Activated CD4-positive, alpha-beta T cell treated with anti-CD3 and anti-CD28 coated beads, Interleukin-2, amount 50 U/mL, for 1 hour (primary cell): Measurements from ENCODE around the gene STXBP6.

Source experiments
- DNase-seq: peaks from one replicate; pipeline ENCODE4 v3.0.0-alpha.2; 2020

STXBP6 gene

DNA sequence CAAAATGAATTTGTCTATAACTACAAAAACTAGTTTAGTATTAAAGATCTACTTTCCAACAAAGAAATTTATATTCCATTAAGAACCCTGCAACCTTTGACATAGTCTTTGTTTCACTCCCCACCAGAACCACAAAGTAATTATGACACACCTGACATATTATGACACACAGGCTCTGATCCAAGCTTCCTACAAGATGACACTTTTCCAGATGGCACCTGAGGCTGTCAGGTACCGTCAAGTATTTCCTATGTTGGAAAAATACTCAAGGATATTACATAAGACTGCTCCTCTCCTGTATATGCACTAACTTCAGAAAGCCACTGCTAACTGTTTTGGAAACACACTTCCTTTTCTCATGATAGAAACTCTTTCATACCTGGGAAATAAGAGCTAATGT lies 38.9 kb downstream of the STXBP6 start:
- no peak for DNase-seq

DNA sequence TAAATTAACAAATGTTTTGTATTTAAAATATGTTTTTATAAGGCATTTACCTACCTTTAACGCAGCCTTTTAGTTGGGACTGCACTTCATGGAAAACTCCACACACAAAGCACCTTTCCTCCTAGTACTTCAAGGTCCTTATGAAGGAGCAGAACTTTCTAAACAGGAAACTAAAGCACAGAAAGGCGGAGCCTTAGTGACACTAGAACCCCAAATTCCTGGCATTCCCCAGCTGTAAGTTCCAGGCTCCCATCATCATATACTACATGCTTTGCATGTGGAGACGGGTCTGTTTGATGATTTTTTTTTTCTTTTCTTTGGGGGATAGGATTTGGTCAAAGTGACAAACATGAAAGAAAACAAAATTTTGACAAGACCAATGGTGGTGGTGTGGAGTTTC lies 39.5 kb downstream of the STXBP6 start:
- no peak for DNase-seq

DNA sequence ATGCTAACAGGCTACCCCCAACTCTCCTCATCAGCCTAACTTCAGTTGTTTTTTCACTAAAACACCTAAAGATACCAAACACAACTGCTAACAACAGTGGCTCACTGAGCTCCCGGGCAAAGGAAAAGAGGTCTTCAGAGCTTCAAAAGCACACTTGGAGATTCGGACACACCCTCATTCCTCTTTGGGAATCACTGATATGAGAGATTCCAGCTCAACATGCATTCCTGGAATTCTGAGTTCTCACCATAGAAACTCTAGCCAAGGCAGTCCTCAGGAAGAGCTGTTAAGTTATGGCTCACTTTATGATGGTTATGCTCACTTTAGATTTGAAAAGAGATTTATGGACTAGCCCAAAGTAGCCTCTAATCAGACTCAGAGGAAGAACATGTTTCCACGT lies 40.1 kb downstream of the STXBP6 start:
- DNase-seq: no peak

DNA sequence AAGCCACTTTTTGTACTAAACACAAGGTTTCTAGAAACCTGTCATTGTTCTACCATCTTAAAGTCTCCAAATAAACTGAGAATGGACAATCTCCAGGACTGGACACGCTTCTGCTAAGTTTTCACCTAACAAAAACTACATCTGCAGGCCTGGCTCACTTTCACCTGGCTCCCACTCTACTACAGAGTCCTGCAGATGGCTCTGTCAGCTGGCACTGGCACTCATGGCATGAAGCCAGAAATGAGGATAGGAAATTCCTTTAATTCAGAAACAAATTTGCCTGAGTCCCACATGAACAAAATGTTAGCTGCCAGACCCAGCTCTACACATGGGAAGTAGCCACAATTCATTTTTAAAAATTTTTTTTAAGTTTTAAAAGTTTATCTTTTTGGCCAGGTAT lies 42.1 kb downstream of the STXBP6 start:
- DNase-seq: no peak

DNA sequence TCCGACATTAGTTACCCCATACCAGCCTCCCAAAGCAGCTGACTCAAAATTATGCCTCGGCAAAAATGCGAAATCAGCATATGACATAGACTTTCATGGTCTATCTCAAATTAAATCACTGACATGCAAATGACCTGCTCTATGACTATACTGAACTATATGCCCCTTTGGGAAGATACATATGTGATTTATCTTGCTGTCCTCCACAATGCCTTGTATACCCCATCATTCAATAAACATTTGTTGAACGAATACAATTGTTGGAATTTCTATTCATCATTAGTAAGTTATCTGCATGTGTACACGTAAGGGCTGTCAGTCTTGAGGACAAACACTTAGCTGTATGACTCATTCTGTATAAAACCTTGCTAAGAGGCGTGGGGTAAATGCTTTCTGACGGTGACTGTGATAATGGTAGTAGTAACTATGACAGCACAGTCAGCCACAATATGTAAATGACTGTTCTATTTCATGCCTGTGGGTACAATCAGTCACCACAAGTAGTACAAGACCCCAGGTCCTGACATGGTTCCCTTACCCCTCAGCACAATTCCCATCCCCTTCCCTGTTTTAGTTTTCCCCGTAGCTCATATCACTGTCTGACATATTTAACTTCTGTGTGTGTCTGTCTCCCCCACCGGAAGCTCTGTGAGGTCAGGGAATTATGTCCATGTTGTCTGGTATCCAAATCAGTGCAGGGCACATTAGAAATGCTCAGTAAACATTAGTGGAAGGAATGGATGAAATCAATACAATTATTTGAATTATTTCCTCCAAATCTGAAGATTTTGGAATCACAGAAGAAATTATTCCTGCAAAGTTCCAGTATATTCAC lies 42.8 kb downstream of the STXBP6 start:
- DNase-seq: no peak

DNA sequence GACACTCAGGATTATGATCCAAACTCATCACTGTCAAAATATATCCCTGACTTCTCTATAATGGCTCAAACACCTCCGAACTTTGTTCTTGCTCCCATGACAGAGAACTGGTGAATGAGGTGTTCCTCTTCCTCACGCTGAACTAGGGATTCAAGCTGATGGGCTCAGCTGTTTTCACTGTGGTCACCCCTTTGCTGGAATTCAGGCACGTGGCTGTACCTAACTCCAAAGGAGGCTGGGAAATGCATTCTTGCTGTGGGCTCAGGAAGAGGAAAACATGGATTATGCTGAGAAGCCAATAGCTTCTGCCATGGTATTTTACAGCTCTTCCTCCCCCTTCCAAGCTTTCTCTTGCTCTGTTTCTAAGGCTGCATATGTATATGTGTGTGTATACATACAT lies 43.9 kb downstream of the STXBP6 start:
- DNase-seq: no peak

DNA sequence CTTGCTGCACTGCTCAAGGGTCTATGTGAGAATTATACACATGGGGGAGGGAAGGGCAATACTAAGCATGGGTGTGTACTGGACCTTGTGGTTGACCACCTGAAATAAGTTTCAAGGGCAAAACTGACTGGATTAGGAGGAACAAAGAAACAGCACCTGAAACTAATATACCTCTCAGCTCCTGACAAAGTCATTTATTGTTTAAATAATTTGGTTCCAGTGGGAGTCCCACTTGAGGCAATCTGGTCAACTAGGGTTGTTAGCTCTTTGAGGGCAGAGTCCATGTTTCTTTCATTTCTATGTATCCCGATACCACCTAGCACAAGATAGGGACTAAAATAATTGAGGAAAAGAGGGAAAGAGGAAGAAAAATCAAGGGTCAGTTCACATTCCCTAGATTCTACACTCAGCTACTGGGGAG lies 45.5 kb downstream of the STXBP6 start:
- no peak for DNase-seq

DNA sequence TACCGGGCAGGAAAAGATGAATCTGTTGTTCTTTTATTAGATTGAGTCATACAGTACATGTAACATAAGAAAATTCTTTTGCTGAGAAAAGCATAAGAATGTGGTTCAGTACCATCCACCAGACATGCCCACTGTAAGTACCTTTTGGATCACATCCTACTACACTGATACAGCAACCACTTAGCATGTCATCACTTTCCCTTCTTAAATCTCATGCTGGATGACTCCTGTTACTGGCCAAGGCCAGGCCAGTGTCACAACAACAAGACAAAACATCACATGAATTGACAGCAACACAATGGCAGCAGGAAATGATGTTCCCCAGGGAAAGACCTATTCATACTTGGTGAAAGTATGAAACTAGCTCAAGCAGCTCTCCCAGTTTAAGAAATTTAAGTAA lies 46.4 kb downstream of the STXBP6 start:
- no peak for DNase-seq

DNA sequence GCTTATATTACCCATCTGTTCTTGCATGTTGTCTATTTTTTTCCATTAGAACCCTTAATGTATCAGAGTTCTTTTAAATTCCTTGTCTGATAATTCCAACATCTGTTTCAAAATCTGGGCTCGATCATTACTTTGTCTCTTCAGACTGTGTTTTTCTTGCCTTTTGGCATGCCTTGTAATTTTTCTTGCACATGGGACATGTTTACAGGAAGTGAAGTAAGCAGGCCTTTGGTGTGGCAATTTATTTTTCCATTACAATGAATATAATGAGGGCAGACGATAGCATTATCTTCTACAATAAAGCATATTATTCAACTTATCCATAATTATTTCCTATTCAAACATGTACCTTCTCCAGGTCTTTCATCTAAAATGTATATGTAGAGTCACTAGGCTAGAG lies 48.3 kb downstream of the STXBP6 start:
- no peak for DNase-seq

DNA sequence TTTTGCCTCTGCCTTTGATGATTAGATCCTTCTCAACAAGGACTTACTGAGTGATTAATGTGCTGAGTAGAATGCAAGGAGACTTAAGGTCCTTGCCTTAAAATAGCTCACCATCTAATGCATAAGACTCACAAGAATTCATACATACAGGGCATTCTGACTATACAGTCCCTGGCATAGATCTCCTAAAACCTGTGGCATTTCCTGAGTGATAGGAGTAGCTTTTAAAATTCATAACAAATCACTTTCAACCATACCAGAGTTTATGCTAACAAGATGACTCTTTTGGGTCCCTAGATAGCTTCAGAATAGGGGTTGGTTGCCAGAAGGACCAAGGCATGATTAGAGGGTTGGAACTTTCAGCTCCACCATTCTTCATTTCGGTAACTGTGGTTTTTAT lies 48.8 kb downstream of the STXBP6 start:
- DNase-seq: no peak

DNA sequence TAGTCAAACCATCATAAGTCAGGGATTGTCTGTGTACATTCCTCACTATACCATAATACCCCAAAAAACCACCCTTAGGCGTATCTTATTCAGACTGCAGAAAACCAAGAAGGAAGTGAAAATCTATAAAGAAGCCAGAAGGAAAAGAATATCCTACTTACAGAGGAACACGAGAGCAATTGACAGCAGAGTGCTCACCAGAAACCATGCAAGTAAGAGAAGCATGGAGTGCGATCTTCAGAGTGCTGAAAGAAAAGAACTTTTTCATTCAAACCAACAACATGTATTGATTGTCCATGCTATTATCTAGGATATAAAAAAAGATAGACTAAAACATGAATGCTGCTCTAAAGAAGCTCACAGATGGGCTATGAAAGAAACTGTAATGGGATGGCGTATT lies 50.8 kb downstream of the STXBP6 start:
- DNase-seq: no peak

DNA sequence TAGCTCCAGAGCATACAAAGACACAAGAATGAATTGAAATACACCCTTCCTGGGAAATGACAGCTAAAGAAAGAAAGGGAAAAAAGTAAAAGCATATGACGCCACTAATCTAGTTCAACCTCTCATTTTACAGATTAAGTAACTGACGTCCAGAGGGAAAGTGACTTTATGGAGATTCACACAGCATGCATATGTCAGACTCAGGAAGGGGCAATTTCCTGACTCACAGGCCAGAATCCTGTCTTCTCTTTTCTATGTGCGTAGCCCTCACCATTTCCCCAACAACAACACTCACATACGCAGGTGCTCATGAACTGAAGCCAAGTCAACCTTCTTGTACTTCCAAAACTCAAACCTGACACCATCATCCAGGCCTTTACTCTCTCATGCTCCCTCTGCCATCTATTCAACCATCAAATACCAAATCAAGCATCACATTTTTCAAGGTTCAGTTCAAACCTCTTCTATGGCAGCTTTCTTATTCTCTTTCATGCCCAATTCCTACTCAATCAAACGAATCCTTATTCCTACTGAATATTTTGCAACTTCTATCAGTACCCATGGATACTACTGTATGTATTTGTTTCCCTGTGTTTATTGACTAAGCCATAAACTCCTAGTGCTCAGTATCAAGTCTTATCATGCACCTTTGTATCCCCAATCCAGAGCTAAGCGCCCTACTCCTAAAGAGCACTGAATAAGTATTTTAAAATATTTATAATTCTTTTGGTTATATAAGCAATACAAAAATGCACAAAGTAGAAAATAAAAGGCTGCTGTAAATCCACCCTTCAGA lies 52.8 kb downstream of the STXBP6 start:
- DNase-seq: no peak

DNA sequence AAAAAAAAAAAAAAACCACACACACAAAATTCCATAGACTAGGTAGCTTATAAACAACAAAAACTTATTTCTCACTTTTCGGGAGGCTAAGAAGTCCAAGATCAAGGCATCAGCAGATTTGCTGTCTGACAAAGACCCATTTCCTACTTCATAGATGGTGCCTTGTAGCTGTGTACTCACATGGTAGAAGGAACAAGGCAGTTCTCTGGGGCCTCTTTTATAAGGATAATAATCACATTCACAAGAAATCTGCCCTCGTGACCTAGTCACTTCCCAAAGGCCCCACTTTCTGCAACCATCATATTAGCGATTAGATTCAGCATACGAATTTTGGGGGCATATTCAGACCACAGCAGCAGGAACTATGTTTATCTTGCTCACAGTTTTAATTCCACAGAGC lies 54.9 kb downstream of the STXBP6 start:
- no peak for DNase-seq

DNA sequence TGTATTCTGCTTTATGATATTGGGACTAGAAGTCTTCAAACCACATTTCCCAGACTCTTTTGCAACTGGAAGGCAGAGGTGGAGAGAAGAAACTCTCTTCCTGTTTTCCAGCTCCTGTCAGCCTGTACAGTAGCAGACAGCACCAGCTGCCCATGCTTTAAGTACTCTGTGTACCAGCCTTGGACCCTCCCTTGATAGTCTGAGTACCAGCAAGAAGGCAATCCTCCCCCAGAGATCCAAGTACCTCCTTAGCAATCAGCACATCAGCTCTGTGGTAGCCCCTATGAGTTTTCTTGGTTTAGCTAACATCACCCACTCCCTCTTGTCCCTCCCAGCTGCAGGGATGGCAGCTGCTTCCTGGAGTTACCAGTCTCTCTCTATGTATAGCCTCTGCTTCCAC lies 56.3 kb downstream of the STXBP6 start:
- no peak for DNase-seq

DNA sequence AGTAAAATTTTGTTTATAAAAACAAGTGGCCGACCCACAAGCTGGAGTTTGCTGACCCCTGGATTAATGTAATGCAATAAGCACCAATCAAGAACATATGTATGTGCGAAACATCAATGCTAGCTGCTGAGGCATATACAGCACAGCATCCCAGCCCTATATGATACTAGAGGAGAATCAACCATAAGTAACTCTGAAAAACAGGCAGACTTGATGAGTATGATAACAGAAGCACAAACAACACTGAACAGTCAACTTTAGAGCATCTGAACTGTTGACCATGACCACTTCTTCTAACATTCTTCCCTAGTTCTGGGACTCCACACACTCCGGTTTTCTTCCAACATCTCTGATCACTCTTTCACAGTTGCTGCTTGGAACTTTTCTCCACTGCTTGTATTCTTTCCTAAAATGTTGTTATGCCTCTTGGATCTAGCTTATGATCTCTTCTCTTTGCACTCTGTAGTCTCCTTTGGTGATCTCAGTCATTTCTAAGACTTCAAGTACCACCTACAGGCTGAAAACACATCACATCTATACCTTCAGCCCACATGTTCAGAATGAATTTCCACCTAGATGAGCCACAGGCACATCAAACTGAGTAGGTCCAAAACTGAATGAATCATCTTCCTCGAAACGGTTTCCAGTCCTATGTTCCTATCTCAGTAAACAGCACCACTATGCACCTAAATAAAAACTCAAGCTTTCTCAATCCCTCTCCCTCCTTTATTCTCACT lies 57.2 kb downstream of the STXBP6 start:
- no peak for DNase-seq

DNA sequence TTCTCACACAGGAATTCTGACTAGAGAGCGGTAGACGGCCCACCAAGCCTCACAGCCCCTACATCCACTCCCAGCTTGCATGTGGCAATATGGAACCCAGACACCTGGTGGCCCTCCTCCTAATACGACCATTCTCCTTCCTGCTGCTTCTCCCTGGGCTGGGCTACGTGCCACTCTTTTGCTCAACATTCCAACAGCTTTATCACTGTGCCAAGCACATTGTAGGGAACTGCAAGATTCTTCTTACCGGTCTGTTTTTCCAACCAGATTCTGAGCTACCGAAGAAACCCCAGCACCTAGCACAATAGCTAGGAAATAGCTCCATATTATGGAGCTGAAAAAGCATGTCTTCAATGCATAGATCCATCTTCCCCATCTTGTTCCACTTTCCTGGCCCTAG lies 58.1 kb downstream of the STXBP6 start:
- DNase-seq: no peak

DNA sequence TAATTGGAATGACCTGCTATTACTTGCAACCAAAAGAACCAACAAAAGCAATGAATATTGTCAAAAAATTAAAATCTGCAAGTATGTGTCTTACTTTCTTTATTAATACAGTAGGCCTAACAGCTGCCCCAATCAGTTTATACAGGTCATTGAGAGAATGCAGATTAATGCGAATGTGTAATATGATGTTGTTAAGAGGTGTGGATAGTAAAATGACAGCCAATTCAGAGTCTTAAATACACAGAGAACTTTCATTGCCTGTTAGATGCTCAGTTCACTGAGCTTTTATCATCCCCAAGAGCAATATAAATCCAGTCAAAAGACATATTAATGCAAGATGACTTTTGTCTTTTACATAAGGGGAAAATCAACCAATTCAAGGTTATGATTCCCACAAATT lies 58.7 kb downstream of the STXBP6 start:
- DNase-seq: no peak

DNA sequence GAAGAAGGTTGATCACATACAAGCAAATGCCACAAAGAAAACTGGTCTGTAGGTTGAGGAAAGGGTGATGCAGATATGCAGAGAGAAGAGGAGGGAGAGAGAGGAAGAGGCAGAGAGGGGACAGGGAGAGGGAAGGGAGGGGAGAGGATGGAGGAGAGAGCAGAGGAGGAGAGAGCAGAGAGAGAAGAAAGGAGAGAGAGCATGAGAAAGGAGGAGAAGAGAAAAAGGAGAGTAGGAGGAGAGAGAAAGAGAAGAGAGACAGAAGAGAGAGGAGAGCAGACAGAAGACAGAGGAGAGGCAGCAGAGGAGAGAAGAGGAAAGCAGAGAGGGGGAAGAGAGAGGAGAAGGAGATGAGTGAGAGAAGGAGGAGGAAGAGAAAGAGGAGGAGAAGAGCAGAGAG lies 59.2 kb downstream of the STXBP6 start:
- DNase-seq: no peak

DNA sequence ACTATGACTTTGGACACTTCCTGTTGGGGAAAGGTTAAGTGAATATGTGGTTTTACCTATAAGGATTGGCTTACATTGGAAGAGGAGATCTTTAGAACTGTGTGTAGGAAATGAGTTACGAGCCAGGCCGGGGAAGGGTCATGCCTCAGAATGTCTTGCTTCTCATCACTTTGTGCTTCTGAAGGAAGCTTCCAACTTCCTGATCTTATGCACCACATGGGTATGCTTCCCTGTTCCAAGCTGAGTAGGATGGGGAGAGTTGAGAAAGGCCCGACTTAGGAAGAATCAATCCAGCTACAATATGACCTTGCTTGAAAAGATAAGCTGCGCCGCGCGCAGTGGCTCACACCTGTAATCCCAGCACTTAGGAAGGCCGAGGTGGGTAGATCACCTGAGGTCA lies 59.9 kb downstream of the STXBP6 start:
- DNase-seq: no peak

DNA sequence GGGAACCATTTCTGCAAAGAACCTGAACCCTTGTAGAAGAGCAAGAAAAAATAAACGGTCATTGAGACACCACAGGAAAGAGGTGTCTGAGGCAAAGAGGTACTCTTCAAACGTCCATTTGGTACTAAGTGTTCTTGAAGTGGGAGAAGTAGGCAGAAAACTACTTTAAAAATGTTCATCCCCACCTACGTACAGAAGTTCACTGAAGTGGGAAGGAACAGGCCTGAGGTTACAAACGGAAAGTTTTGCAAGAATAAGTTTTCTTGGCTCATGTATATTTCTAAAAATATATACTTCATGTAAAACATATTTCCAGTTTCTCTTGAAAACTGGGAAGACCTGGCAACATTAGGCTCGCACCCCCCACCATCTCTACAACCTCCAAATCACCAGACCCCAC lies 61.2 kb downstream of the STXBP6 start:
- DNase-seq: no peak

DNA sequence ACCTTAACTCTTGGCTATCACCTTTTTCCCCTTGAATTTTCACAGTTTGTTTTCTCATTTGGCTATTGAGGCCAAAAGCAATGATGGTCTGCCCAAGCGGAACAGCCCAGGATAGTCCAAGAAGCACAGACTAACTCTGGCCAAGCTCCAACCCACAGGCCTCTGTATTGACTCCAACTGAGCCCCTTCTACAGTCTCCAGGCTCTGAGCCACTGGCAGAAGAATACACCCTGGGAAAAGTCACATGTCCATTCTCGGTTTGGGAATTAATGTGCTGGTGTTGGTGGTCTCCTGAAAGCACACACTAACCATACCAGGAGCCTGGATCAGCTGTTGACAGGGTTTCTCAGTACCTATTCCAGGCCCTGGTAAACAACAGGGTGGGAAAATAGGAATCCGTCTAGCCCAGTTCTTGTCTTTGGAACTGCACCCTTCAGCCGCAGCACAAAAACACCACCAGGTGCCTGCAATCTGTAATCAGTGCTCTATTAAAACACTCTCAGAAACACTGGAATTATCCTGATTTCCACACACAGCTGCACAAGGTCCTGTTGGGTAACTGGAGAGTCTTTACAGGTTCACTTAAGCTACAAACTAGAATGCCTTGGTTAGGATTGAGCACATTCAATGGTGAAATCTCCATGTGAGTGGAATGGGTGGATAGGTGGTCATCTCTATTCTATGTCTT lies 63.6 kb downstream of the STXBP6 start:
- DNase-seq: no peak

DNA sequence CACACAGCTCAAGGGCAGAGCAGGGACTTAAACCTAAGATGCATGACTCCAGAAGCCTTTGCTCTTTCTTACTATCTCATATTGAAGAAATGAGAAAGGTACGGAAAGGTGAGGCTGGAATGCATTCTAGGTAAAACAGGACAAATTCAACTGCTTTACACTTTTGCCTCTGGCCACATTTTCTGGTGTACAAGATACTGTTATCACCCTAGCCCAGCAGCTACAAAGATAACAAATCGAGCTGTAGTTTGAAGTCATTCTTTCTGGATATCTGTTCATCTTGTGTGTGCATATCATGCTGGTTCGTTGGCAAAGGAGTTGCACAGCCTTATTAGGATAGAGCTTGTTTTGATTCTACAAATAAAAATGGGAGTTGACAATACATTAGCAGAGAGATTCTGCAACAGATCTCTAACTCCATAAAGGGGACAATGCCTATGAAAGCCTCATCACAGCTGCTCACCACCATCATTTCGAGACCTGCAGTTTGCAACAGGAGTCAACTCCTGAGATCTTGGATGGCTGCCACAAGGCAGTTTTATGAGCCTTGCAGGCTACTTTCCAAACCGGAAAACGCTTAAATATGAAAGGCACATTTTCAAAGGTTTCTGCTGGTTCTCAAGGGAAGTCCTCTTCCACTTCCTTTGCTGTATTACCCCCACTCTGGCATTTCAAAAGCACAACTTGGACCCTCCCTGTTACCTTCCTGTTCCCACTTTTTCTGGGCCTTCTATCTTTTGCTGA lies 64.9 kb downstream of the STXBP6 start:
- no peak for DNase-seq
